ENCODE data around the gene TDRD6.
"Not testable (repeated sequence)": the region's sequence is repeated elsewhere in the genome, so short reads cannot be mapped to it uniquely, and the experiment has no call there.

TDRD6 gene

GRCh38 chr6:46743425-46744158 is 55.9 kb downstream of the TDRD6 start:
- DNase-seq (ENCODE audit: low read depth in 2 of 2) = no peak

GRCh38 chr6:46744159-46744725 is 56.6 kb downstream of the TDRD6 start:
- DNase-seq (ENCODE audit: low read depth in 2 of 2) = not testable (repeated sequence)

GRCh38 chr6:46745973-46746372 is 58.3 kb downstream of the TDRD6 start:
- no peak for DNase-seq (ENCODE audit: low read depth in 2 of 2)

- no peak for DNase-seq (ENCODE audit: low read depth in 2 of 2)
Measured at GRCh38 chr6:46746696-46747095, 59.0 kb downstream of the TDRD6 start, which contains the start of gene ANKRD66. Gene ANKRD66 (plus strand): TSS chr6:46746933. CDS start chr6:46751949, 5,016 bp downstream.

GRCh38 chr6:46748940-46749503 is 61.3 kb downstream of the TDRD6 start:
- DNase-seq (ENCODE audit: low read depth in 2 of 2) = no peak

- DNase-seq (ENCODE audit: low read depth in 2 of 2) = no peak
Measured at GRCh38 chr6:46749731-46750130, 62.0 kb downstream of the TDRD6 start.

- DNase-seq (ENCODE audit: low read depth in 2 of 2) = no peak
Measured at GRCh38 chr6:46751658-46752057, 64.0 kb downstream of the TDRD6 start.
